Immature natural killer cell (primary cell): Measurements from ENCODE around the gene YY1AP1. TPM values are rescaled to one million over a fixed set of nuclear protein-coding genes. Genes with fewer than 3 reads are reported as not detected.
"Not testable (repeated sequence)": the region's sequence is repeated elsewhere in the genome, so short reads cannot be mapped to it uniquely, and the experiment has no call there.

Experiments used
- DNase-seq, 3 donors: peaks; one replicate each; pipeline ENCODE4 v3.0.0; 2022; ENCODE audit warnings: mixed read lengths in 1 of 3
- H3K27ac Mint-ChIP-seq, 6 donors: one replicate each; pipeline ENCODE4 v1.8.0; 2020; ENCODE audit warnings: mixed read lengths in 6 of 6, mild to moderate bottlenecking in 5 of 6, inconsistent platforms in 4 of 6, moderate library complexity in 3 of 6
- H3K27me3 Mint-ChIP-seq, 3 donors: one replicate each; pipeline ENCODE4 v1.8.0; 2020 to 2021; ENCODE audit warnings: low read depth in 3 of 3, mild to moderate bottlenecking in 3 of 3, mixed read lengths in 3 of 3, moderate library complexity in 3 of 3, inconsistent platforms in 1 of 3
- H3K36me3 Mint-ChIP-seq, 3 donors: one replicate each; pipeline ENCODE4 v1.8.0; 2020; ENCODE audit warnings: mixed read lengths in 3 of 3, inconsistent platforms in 2 of 3, mild to moderate bottlenecking in 2 of 3
- H3K4me1 Mint-ChIP-seq, 2 donors: one replicate each; pipeline ENCODE4 v1.8.0; 2020; ENCODE audit warnings: inconsistent platforms in 2 of 2, mild to moderate bottlenecking in 2 of 2, mixed read lengths in 2 of 2, moderate library complexity in 1 of 2
- H3K4me3 Mint-ChIP-seq, 5 donors: one replicate each; pipeline ENCODE4 v1.8.0; 2020; ENCODE audit warnings: mild to moderate bottlenecking in 5 of 5, mixed read lengths in 5 of 5, inconsistent platforms in 3 of 5, moderate library complexity in 3 of 5
- H3K9me3 Mint-ChIP-seq, 6 donors: one replicate each; pipeline ENCODE4 v1.8.0; 2020; ENCODE audit warnings: mild to moderate bottlenecking in 6 of 6, mixed read lengths in 6 of 6, inconsistent platforms in 4 of 6, moderate library complexity in 3 of 6
- polyA plus RNA-seq, 3 donors: library from polyadenylated mRNA; unstranded; fragments of 300-500 nt; fragmentation: Illumina TruSeq; gene quantifications; one replicate each; pipeline ENCODE4 v1.2.3, GENCODE V29; 2021

YY1AP1 gene
- polyA plus RNA-seq, 3 donors from 2014 or later, result 21.3 to 59.2 (median 23.1) TPM

DNA sequence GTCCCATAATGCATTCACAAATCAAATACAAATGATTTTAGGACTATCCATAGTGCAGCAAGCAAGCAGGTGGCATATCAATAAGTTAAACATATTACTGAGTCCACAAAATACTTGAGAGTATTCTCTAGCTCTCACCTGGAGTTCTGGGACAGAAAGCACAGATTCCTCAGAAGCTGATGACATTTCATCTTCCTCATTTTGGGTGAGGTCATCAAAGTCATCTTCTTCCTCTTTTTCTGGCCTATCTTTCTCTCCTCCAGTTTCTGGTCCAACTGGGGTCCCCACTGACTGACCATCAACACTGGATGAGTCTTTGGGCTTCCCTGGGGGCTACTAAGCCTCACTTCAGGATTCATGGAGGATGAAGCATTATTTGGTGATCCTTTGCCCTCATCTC is 38.9 kb downstream of the YY1AP1 start:
- Mint-ChIP-seq H3K4me3 (no peak overlapping the region), H3K9me3 (no peaks in the 10 kb centered on the region), H3K27ac (no peak overlapping the region)

DNA sequence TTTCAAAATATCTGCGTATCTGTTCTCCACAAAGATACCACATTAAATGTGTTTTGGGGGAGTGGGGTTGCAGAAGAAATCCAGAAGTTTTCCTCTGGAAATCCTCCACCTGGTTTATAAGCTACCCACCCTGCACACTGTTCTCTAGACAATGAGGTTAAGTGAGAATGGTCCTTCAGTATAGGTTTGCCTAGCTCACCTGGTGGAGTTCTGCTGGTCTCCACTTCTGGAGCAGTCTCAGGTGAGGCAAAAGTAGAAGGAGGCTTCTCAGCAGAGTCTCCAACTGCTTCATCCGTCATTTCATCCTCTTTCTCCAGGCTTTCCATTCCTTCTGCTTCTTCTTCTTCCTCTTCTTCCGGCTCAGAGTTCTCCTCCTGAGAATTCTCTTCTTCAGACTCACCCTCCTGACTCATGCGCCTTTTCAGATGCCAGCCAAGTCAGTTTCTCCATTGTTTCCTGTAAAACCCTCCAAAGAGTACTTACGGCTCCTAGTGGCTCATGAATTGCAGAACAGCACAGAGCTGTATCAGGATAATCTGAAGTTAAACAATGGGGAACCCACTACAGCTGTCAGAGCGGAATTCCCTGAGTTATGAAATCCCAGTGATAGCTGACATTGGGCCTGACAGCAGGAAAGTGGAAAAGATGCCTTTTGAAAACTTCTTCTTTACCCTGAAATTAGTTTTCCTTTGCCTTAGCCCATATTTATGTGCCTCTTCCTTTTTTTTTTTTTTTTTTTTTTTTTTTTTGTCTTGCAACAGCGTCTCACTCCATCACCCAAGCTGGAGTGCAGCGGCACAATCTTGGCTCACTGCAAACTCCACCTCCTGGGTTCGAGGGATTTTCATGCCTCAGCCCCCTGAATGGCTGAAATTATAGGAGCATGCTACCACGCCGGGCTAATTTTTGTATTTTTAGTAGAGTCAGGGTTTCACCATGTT is 40.1 kb downstream of the YY1AP1 start:
- H3K27ac Mint-ChIP-seq, result no peak overlapping the region
- H3K36me3 Mint-ChIP-seq, result peaks cover 3 to 4% (median 3%) of the 10 kb centered on the region in 3 donors
- peaks cover 0 to 4% (median 0%) of the 10 kb centered on the region in 6 donors for H3K9me3 Mint-ChIP-seq
- H3K27me3 Mint-ChIP-seq, result peaks cover 4 to 14% (median 7%) of the 10 kb centered on the region in 3 donors
- H3K4me3 Mint-ChIP-seq, result no peak overlapping the region
- no peaks in the 10 kb centered on the region for H3K4me1 Mint-ChIP-seq
- DNase-seq, result no peak

More for the DNA sequence above, 38.9 kb downstream of the YY1AP1 start:
- no peak for DNase-seq
- peaks cover 4 to 14% (median 5%) of the 10 kb centered on the region in 3 donors for H3K27me3 Mint-ChIP-seq
- peaks cover 3 to 4% (median 3%) of the 10 kb centered on the region in 3 donors for H3K36me3 Mint-ChIP-seq
- no peaks in the 10 kb centered on the region for H3K4me1 Mint-ChIP-seq

DNA sequence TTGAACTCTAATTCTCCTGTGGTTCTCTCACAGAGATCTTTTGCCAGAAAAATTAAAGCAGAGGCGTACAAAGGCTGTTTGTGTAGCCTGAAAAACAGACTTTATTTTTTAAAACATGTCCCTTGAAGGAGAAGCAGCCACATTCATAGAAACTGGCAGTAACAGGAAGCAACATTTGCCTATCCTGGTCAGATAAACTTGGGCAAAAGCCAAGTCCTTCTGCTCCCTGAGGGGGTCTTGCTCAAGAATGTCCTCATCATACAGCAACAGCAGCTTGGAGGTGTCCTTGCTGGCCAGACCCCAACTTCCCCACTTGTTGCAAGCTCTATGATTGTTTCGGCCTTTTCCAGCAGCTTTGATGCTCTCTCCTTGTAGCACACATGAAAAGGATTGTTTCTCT is 42.3 kb downstream of the YY1AP1 start:
- H3K4me3 Mint-ChIP-seq, result no peak overlapping the region
- peaks cover 10 to 16% (median 11%) of the 10 kb centered on the region in 3 donors for H3K36me3 Mint-ChIP-seq
- H3K27ac Mint-ChIP-seq, result no peak overlapping the region
- H3K27me3 Mint-ChIP-seq, result peaks cover 6 to 10% (median 7%) of the 10 kb centered on the region in 3 donors
- H3K9me3 Mint-ChIP-seq, result peaks cover 10 to 25% (median 20%) of the 10 kb centered on the region in 6 donors
- no peak for DNase-seq
- no peaks in the 10 kb centered on the region for H3K4me1 Mint-ChIP-seq

GRCh38 chr1:155645648-155646047 is 42.9 kb downstream of the YY1AP1 start:
- Mint-ChIP-seq H3K27ac (no peak overlapping the region), H3K36me3 (peaks cover 10 to 16% (median 11%) of the 10 kb centered on the region in 3 donors), H3K4me1 (no peaks in the 10 kb centered on the region), H3K27me3 (peaks cover 6 to 10% (median 7%) of the 10 kb centered on the region in 3 donors), H3K9me3 (peaks cover 10 to 26% (median 20%) of the 10 kb centered on the region in 6 donors), H3K4me3 (no peak overlapping the region)
- DNase-seq, result no peak

DNA sequence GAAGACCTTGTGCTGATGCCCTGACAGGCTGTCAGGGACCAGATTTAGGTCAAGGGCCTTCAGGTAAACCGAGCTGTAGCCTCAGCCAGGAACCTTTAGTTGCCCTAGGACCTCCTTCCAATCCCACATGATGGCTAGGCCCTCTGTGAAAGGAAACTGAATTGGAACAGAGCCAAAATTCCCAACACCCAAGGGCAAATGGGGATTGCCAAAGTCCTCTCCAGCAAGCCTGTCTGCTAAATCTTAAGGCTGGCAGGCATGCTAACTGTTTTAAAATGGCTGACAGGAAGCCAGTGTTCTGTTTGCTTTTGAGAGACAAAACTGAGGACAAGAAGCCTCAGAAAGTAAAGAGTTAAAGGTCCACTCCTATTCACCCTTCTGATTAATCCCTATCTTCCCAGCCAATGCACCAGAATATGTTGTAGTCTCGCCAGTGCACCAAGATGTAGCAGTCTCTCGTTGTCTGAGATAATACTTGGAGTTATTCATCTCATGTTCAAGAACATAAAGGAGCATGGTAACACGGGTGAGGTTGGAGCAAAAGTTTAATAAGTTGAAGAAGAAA is 43.5 kb downstream of the YY1AP1 start:
- Mint-ChIP-seq H3K4me1 (no peaks in the 10 kb centered on the region), H3K9me3 (peaks cover 10 to 26% (median 20%) of the 10 kb centered on the region in 6 donors), H3K4me3 (no peak overlapping the region), H3K36me3 (peaks cover 10 to 15% (median 11%) of the 10 kb centered on the region in 3 donors), H3K27ac (no peak overlapping the region), H3K27me3 (peaks cover 6 to 10% (median 7%) of the 10 kb centered on the region in 3 donors)
- no peak for DNase-seq

GRCh38 chr1:155643230-155643629 is 45.3 kb downstream of the YY1AP1 start:
- Mint-ChIP-seq H3K36me3 (peaks cover 7 to 13% (median 8%) of the 10 kb centered on the region in 3 donors), H3K4me3 (no peak overlapping the region), H3K9me3 (peaks cover 10 to 26% (median 20%) of the 10 kb centered on the region in 6 donors), H3K27ac (no peak overlapping the region), H3K27me3 (peaks cover 4 to 5% (median 4%) of the 10 kb centered on the region in 3 donors), H3K4me1 (peaks cover 0 to under 1% of the 10 kb centered on the region in 2 donors)
- no peak for DNase-seq

DNA sequence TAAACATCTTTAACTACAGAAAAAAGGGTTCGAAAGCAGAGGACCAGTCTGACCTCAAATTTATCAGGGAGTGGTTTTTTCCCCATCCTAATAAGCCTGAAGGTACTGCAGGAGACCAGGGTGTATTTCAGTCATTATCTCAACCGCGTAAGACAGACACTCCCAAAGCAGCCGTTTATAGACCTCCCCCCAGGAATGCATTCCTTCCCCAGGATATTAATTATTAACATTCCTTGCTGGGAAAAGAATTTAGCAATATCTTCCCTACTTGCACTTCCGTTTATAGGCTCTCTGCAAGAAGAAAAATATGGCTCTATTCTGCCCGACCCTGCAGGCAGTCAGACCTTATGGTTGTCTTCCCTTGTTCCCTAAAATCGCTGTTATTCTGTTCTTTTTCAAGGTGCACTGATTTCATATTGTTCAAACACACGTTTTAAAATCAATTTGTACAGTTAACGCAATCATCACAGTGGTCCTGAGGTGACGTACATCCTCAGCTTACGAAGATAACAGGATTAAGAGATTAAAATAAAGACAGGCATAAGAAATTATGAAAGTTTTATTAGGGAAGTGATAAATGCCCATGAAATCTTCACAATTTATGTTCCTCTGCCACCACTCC is 45.9 kb downstream of the YY1AP1 start:
- Mint-ChIP-seq H3K36me3 (peaks cover 7 to 13% (median 8%) of the 10 kb centered on the region in 3 donors), H3K9me3 (peaks cover 10 to 26% (median 20%) of the 10 kb centered on the region in 6 donors)
- not testable (repeated sequence) for H3K27ac Mint-ChIP-seq, H3K4me1 Mint-ChIP-seq, DNase-seq, H3K4me3 Mint-ChIP-seq, H3K27me3 Mint-ChIP-seq

- H3K4me3 Mint-ChIP-seq, result no peak overlapping the region
- peaks cover 23 to 25% of the 10 kb centered on the region in 2 donors for H3K4me1 Mint-ChIP-seq
- peaks cover 6 to 12% (median 11%) of the 10 kb centered on the region in 3 donors for H3K27me3 Mint-ChIP-seq
- peaks cover 7 to 13% (median 8%) of the 10 kb centered on the region in 3 donors for H3K36me3 Mint-ChIP-seq
- no peak for DNase-seq
- no peak overlapping the region for H3K27ac Mint-ChIP-seq
- H3K9me3 Mint-ChIP-seq, result peaks cover 10 to 26% (median 20%) of the 10 kb centered on the region in 6 donors
Observed at GRCh38 chr1:155640367-155640766, 48.2 kb downstream of the YY1AP1 start.

- Mint-ChIP-seq H3K9me3 (peaks cover 0 to 3% (median 2%) of the 10 kb centered on the region in 6 donors), H3K4me1 (peaks cover 23 to 25% of the 10 kb centered on the region in 2 donors), H3K36me3 (peaks cover 0 to 2% (median 2%) of the 10 kb centered on the region in 3 donors), H3K27me3 (peaks cover 4 to 11% (median 8%) of the 10 kb centered on the region in 3 donors), H3K27ac (peak overlapping the region; percentile 93 to 97 (median 96)), H3K4me3 (peak overlapping the region; percentile 93 to 98 (median 96))
- DNase-seq, result no peak
Observed at GRCh38 chr1:155636397-155637153, 52.0 kb downstream of the YY1AP1 start.

- not testable (repeated sequence) for H3K9me3 Mint-ChIP-seq, H3K4me1 Mint-ChIP-seq, H3K27me3 Mint-ChIP-seq, H3K27ac Mint-ChIP-seq, H3K36me3 Mint-ChIP-seq, DNase-seq, H3K4me3 Mint-ChIP-seq
Observed at GRCh38 chr1:155626428-155626827, 62.1 kb downstream of the YY1AP1 start.

DNA sequence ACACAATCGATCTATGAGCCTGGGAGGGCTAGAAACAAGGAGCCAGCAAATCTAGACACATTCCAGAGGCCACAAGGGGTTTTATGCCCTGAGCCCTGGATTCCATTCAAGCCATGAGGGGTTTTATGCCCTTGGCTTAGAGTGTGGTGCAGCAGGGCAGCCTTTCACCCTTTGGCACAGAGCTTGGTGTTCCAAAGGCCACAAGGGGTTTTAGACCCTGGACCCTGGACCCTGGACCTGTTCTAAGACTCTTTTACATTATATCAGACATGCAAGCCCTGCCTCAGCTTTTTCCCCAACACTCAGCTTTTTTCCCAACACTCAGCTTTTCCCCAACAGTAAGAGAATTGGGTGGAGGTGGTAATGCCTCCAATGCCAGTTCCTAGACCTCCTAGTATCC is 65.2 kb downstream of the YY1AP1 start:
- H3K27ac Mint-ChIP-seq, result no peak overlapping the region
- no peak for DNase-seq
- H3K9me3 Mint-ChIP-seq, result peaks cover 0 to 3% (median 0%) of the 10 kb centered on the region in 6 donors
- H3K4me3 Mint-ChIP-seq, result no peak overlapping the region
- H3K4me1 Mint-ChIP-seq, result no peaks in the 10 kb centered on the region
- no peaks in the 10 kb centered on the region for H3K27me3 Mint-ChIP-seq
- H3K36me3 Mint-ChIP-seq, result peaks cover 0 to 8% (median 4%) of the 10 kb centered on the region in 3 donors

DNA sequence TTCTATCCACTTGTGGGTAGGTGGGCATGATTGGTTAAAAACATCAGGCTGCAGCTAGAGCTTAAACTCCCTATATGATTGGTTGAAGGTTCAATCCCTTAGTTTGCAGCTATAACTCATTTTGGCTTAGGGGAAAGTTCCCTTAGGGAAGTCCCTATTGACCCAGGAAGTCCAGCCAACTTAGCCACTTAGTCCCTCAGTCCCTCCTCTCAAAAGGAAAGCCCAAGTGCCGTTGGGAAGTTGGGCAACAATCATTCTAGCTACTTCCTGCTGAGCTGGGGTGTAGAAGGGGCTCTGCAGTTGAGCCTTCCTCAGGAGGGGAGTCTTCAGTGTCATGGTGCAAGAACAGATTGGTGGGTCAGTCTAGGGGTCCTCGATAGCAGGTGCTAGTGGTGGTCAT is 66.4 kb downstream of the YY1AP1 start:
- H3K4me1 Mint-ChIP-seq, result no peaks in the 10 kb centered on the region
- H3K27ac Mint-ChIP-seq, result no peak overlapping the region
- peaks cover 0 to 3% (median 0%) of the 10 kb centered on the region in 6 donors for H3K9me3 Mint-ChIP-seq
- no peak for DNase-seq
- no peak overlapping the region for H3K4me3 Mint-ChIP-seq
- H3K36me3 Mint-ChIP-seq, result peaks cover 0 to 8% (median 4%) of the 10 kb centered on the region in 3 donors
- no peaks in the 10 kb centered on the region for H3K27me3 Mint-ChIP-seq

DNA sequence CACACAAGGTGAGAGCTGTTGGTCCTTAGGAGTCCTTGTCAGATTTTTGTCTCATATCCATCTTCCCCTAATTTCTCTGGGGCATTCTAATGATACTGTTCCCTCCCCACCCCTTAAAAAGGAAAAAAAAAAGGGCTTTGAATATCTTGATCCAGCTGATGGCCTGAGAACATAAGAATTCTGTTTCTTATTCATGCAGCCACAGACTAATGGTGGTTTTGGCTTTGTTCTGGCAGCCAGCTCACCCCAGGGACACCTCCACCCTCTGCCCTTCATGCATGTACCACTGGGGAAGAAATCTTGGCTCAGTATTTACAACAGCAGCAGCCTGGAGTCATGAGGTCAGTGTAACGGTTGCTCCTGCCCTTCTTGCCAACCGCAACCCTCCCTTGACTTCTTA is 75.3 kb downstream of the YY1AP1 start:
- not testable (repeated sequence) for H3K4me3 Mint-ChIP-seq, H3K9me3 Mint-ChIP-seq, H3K36me3 Mint-ChIP-seq, H3K27me3 Mint-ChIP-seq, DNase-seq, H3K4me1 Mint-ChIP-seq, H3K27ac Mint-ChIP-seq
